CMK (cell line): ENCODE results near the gene SEMA5A.

ENCODE experiments used
- DNase-seq: peaks from one replicate; pipeline ENCODE4 v3.0.0-alpha.2; 2010; ENCODE audit warnings: low read depth

SEMA5A gene

DNA sequence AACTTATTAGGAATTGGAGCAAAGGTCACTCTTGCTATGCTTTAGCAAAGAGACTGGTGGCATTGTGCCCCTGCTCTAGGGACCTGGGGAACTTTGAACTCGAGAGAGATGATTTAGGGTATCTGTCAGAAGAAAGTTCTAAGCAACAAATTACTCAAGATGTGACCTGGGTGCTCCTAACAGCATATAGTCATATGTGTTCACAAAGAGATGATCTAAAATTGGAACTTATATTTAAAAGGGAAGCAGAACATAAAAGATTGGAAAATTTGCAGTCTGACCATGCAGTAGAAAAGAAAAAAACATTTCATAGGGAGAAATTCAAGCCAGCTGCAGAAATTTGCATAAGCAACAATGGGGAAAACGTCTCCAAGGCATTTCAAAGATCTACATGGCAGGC, 68.3 kb downstream of the SEMA5A start:
- no peak for DNase-seq

DNA sequence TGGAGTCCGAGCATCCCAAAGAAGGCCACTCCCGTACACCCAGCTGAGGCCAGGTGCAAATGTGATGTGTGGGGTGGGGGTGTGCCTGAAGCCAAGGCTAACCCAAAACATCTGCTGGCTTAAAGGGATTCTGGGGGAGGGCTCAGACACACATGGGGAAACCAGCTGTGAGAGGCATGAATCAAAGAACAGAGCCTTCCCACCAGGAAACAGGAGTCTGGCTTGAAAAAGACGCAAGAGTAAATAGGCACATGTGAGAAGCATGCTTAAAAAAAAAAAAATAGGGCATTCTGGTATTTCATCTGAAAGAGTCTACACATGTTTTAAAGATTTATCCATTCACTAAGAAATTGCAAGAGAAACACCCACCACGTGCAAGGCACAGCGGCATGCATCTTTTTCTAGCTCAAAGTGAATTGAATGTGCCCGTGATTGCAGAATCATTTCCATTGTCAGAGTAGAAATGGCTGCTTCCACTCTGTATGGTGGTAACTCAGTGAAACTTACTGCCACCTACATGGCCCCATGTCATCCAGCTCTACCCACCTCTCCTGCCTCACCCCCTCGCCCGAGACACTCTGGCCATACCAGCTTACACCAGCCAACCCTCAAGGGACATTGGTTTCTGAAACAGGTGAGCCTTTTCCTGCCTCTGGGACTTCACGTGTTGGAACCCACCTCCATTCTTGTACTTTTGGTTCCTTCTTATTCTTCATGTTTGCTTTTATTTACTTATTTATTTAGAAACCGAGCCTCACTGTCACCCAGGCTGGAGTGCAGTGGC, 71.5 kb downstream of the SEMA5A start:
- DNase-seq = no peak

DNA sequence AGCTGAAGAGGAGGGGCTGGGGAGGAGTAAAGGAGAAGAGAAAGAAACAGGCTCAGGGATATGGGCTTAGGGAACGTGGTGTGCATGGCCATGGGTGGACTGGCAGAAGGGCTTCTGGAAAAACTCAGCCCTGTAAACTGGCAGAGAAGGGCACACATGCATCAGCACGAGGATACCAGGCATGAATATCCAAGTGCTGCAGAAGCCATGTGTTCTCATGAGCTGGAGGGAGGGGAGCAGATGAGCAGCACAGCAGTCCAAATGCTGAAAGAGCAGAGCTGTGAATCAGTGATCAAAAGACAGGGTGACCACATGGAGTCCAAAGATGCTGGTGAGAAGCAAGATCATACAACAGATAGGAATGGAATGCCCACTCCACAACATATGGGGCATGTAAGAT, 72.3 kb downstream of the SEMA5A start:
- no peak for DNase-seq

DNA sequence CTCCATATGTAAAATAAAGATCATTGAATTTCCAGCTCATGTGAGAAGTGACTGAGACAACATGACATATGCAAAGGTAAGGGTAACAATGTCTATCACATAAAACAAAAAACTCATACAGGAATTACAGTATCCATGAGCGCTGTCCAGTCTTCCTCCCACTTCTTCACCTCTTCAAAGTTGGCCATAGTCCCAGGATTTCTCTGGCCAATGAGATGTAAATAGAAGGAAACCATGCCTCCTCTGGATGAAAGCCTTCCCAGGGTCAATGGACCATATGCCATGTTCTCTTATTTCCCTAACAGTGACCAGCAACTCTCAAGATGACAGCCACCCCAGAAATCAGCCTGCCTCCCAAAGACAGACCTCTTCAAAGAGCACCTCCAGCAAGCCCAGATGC, 75.5 kb downstream of the SEMA5A start:
- DNase-seq = no peak

DNA sequence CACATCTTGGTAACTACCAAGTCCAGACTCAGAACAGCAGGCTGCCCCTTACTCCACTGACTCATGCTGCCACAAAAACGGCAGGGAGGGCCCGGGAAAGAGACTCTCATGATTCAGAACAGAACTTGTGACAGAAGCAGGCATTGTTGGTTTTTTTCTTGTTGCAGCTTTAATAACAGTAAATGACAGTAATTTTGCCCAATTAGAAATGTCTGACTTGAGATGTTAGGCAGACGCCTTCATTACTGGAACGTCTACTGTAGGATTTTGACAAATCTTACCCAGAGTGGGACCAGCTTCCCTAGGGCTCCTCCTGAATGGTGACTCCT, 77.9 kb downstream of the SEMA5A start:
- no peak for DNase-seq

DNA sequence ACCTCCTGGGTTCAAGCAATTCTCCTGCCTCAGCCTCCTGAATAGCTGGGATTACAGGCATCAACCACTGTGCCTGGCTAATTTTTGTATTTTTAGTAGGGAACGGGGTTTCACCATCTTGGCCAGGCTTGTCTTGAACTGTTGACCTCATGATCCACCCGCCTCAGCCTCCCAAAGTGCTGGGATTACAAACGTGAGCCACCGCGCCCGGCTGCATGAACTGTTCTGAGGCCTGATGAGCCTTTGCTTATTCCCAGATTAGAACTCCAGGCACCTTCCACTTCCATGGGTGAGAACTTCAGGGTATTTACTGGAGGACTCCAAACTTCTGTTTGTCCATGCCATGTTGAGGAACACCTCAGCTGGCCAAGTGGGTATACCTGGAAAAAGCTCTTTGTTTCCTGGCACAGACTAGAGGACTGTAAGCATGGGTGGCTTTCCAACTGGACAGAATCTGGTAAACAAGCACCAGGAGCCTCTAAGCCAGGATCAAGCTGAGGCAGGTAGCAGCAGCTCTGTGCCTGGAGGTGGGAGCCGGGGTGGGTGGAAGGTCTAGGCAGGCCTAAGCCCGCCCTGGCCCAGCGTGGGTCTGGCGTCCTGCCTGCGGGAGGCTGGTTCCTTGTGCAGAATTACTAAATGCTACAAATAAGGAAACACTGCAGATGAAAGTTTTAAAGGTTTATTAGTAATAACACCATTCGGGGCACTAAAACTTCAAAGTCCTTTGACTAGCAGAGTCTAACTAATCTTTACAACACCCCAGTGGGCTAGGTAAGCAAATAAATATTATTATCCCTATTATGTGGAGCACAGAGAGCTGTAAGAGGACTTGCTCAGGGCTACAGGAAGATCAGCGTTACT, 78.4 kb downstream of the SEMA5A start:
- DNase-seq = no peak

DNA sequence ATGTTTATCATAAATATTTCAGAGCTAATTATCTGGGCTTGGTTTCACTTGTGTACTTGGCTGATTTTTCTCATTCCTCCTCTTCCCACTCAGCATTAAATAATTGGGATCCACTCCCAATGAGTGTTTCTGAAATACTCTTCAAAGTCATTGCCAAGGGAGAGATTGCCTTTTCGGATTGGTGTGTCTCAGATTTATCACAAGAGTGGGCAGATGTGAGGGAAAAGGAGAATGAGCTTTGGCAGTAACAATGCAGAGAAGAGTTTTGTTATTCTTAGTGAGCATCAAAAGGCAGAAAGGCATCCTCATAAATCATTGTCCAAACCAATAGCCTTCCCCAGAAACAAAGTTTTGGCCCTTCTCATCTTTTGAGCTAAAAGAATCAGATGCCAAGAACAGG, 79.2 kb downstream of the SEMA5A start:
- DNase-seq = no peak

DNA sequence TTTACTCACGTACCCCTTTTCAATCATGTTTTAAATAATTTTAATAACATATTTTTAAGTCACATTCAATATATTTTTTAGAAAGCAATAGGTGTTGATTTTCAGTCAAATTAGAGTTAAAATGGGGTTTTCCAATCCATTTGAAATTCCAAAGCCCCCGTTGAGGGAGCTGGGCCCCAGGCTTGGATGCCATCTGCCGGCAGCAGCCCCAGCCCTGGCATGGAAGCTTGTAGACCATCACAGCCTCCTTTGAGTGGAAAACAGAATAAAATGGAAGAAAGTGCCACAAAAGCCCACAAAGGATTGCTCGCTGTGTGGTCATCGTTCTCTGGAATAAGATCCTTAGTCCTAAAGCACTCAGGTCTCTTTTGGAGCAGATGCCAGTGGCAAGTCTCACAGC, 81.4 kb downstream of the SEMA5A start:
- DNase-seq = no peak

DNA sequence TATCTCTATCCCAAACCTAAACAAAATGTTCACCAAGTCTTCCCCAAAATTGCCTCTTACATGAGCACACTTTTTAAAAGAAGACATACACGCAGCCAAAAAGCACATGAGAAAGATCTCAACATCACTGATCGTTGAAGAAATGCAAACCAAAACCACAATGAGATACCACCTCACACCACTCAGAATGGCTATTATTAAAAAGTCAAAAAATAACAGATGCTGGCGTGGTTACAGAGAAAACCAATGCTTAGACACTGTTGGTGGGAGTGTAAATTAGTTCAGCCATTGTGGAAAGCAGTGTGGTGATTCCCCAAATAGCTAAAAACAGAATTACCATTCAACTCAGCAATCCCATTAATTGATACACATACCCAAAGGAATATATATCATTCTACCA, 83.8 kb downstream of the SEMA5A start:
- DNase-seq = no peak

DNA sequence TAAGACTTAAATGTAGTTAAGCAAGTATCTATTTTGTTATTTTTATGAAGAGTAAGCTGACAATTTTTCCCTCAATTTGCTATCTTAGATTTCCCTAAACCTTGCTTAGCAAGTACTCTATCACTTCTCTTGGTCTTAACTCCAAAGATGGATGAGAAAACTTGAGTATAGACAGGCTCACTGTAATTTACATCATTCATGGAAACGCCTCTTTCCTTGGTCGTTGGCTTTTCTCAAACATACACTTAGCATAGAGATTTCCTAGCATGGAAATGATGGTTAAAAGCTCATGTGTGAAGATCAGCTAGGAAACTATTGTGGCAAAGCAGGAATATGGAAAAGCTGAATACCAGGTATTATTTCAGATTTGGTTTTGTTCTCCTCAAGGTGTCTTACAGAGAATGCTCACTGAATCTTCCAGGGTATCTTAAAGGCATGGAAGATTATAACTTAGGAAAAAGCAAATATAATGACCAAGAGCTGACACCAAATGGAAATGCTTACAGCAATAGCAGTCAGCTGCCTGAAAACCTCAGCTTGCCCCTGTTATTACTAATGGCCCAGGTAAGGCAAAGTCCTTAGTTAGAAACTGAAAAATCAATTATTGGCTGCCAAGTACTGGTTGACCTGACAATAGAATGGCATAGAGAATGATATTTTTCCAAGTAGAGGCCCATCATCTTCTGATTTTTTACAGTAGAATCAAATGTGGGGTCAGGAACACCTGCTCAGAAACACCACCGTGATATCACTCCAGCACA, 84.8 kb downstream of the SEMA5A start:
- no peak for DNase-seq

DNA sequence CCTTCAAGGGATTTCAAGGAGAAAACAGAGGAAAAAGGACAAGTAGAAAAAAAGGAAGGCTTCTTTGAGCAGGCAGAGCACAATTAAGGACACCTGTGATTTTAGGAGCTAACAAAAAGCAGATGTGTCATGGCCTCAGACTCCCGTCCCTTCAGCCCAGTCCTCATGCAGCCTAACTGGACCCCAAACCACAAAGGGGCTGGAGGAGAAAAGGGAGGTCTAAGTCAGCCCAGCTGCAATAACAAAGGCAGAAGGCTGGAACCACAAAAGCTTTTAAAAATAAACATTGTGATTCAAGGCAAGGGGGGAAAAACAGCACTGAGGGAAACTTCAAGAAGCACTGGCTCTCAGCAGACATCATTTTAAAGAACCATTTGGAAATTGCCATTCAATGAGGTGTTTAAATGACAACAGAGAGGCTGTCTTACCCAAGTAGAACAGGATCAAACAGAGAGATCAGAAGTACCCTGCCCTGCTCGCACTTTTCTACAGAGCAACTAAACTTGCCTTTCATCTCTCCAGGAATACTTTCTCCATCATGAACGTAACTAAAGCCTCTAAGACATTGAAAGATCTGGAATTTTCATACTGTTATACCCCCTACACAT, 89.3 kb downstream of the SEMA5A start:
- DNase-seq = no peak

DNA sequence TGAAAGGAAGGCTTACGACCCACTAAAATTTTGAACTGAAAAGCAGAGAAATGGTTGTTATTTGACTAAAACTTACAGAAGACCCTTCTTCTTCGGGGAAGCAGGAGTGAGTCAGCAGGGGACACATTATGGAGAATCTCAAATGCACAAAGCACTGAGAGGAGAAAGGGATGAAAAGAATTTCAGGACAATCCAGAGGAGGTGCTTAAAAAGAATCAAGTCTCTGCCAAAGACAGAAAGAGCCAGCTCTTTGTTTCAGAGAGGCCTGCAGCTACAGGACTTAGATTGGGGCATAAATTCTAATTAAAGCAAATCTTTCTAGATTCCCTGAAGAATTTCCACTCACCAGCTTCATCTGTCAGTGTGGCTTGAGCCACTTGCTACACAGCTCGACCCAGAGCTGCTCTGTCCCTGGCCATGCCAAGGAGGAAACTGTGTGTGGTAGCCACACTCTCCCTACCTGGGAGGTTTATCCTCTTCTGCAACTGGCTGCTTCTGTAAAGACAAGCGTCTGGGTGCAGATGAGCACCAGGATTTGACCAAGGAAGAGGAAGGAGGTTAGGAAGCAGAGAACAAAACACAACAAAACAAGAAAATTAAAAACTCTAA, 89.9 kb downstream of the SEMA5A start:
- no peak for DNase-seq

DNA sequence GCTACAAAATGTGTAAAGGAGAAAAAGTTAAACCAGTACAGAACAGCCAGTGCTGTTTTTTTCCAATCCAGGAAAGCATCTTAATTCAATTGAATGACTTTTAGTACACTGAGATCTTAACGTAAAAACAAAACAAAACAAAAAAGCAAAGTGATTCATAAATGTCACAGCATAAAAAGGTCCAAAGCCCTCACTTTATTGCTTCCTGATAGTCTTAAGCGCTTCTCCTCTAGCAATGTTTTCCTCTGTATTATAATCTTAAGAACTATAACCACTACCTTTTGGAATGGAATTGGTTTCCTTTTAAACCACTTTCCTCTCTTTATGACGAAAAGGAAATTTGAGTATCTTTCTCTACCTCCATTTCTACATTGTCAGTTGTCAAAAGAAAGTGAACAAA, 91.4 kb downstream of the SEMA5A start:
- no peak for DNase-seq

DNA sequence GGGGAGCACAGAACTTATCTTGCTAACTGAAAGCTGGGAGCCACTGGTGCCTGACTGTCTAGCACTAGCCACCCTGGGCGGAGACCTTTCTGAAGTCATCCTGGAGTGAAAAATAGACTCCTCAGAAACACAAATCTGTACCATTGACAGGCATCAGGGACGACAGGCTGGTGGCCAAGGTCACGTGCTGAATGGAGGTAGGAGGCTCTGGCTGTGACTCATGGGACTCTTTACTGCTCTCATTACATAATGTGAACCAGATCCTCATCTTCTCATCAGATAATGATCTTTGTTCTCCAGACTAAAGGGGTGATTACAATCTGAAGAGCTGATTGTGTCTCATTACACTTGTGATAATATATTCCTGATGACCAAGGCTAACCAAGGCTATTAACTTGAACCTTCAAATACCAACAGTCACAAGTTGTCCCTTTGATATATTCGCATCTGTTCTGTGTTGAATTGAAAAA, 91.8 kb downstream of the SEMA5A start:
- DNase-seq = no peak

DNA sequence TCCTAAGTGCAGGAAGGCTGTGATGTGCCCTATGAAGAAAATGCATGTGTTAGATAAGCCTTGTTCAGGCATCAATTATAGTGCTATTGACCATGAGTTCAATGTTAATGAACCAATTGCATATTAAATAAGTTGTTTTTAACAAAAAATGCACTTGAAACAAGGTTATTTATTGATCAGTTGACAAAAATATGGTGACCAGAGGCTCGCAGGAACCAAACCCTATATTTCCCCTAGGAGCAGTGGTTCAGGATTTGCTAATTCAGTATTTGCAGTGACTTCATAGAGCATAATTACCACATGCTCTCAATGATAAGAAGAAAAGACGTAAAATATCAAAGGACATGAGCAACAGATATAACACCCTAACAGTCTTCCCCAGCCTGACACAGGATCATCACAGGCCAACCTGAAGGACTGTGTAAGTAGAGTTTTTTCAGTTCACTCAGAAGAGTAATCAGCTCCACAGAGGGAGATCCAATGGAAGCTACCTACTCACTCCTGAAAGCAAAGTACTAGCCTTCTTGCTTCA, 92.3 kb downstream of the SEMA5A start:
- no peak for DNase-seq

DNA sequence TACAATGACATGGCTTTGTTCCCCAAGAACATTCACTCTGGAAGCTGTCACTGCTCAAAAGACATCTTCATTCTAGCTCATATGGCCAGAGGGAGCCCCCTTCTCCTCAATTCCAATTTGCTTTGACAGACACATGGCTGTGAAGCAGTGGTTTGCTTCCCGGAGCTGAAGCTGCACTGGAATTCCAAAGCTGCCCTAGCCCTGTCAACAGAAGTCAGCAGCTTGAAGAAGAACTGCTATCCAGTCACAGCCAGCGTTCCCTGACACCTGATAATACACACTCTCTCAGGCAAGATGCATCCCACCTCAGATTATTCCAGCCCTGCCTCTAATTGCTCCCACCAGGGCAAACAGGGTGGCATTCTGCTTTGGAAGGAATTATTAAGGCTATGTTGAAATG, 93.7 kb downstream of the SEMA5A start:
- DNase-seq = no peak

DNA sequence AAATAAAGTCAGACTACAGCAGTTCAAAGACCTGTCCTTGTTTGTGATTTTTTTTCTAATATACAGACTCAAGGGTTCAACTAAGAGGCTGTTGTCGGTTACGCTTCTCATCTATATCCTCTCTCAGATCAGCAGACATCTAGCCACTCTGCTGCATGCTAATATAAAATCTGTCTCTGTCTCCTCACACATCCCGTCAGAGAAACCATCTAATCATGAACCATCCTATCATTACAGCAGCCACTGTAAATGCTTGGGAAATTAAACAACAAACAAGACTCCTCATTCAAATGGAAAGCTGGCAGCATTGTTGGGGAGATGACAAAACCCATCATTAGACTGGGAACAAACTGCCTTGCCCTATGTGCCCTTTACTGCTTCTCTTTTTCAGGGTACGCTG, 94.8 kb downstream of the SEMA5A start:
- DNase-seq = no peak

DNA sequence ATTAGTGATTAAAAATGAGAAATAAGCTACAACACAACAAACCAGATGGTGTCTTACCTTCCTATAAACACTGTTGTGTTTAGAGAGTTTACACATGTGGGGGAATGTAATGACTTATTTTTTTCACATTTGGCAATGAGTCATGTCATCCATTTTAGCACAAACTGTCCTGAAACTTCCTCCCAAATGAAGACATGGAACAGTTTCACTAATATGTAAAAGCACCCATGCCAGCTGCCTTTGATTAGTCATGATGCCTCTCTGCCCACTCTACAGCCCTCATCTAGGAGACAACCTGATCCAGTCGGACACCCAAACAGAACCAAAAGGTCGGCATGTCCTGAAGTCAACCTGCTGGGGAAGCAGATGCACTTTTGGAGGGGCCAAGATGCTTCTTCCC, 98.2 kb downstream of the SEMA5A start:
- DNase-seq = no peak

DNA sequence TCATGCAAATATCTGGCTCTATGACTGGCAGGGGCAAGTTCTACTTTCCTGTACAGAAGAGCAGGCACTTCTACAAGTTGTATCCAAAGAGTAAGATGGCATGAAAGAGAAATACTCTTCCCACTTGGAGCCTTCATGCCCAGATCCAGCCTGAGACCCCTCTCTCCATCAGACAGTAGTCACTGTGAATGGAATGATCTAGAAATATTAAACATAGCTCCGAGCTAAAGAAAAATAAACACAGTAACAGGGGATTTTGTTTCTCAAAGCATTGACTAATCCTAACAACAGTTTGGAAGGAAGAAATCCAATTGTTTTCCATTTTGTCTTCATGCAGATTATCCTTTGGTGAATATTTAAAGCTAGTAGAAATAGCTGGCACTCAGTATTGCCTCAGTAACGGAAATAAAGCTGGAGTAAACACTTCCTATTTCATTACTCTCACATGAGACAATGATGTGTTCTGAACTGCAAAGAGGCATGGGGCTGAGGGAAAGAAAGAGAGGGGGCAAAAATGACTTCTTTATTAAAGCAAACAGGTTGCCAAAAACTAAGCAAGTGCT, 100.0 kb downstream of the SEMA5A start:
- no peak for DNase-seq

DNA sequence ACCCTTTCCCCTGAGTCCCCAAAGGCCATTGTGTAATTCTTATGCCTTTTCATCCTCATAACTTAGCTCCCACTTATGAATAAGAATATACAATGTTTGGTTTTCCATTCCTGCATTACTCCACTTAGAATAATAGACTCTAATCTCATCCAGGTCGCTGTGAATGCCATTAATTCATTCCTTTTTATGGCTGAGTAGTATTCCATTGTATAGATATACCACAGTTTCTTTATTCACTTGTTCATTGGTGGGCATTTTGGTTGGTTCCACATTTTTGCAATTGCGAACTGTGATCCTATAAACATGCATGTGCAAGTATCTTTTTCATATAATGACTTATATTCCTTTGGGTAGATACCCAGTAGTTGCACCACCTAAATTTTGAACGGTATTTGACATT, 101.5 kb downstream of the SEMA5A start:
- DNase-seq = no peak

DNA sequence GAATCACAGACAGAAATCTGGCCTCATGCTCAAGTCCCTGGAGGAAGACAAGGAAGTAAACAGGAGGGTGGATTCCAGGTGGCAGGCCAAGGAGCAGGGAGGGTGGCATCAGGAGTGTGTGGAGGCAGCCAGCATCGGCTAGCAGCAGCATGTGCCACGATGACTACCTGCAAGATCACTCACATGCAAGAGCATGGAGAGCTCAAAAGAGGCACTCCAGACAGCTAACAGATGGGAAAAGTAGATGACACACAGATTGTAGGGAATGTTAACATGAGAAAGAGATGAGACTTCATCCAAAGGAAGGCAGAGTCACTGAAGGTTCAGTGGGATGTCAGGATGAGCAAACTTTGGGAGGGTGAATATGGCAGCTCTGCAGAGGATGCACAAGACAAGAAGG, 104.3 kb downstream of the SEMA5A start:
- DNase-seq = no peak
